Endothelial cell of umbilical vein (primary cell): ENCODE measurements around the gene SUPT3H. TPM values are rescaled to one million over a fixed set of nuclear protein-coding genes. Genes with fewer than 3 reads are reported as not detected.

Experiments used
- BruUV-seq: library from RNA; stranded (reverse); fragments of 400-500 nt; replicated peaks from 2 replicates; lab custom pipeline; 2021; lab: Mats Ljungman, UMichigan
- CTCF ChIA-PET: fragments of 300-600, 350-600 bp; sonication (Branson Sonifier 250); formaldehyde crosslinking; loops from one replicate; lab custom pipeline; 2021; ENCODE audit warnings: antibody characterized with exemption, inconsistent platforms; lab: Charles Lee
- POLR2A ChIA-PET: fragments of 300-600, 350-600 bp; sonication (Branson Sonifier 250); formaldehyde crosslinking; loops from one replicate; lab custom pipeline; 2021; ENCODE audit warnings: antibody characterized with exemption, inconsistent platforms; lab: Charles Lee
- DNase-seq: peaks from one replicate; pipeline ENCODE4 v3.0.0-alpha.2; 2011; ENCODE audit warnings: low read depth, low spot score
- FAIRE-seq: peaks from 2 replicates; lab custom pipeline; 2011; peaks lifted over from hg19 to GRCh38; lab: Jason Lieb, UNC
- H2AFZ ChIP-seq: 2 replicates; pipeline ENCODE4 v1.6.0; 2012; ENCODE audit warnings: low read depth, low read length, control low read depth, inconsistent platforms
- H3K27ac ChIP-seq: 2 replicates; pipeline ENCODE4 v1.5.1; 2011; ENCODE audit warnings: low read depth, mild to moderate bottlenecking, control low read depth, low read length, moderate library complexity; ENCODE audit not compliant: insufficient read depth
- H3K27me3 ChIP-seq, 2 experiments: 2 replicates each; pipeline versions ENCODE4 v1.6.0 to v1.6.1; 2011; ENCODE audit warnings: low read length in 2 of 2, mixed read lengths in 1 of 2; ENCODE audit not compliant: control insufficient read depth in 2 of 2, insufficient read depth in 2 of 2
- H3K36me3 ChIP-seq, 2 experiments: 2 replicates in 1 of 2; 3 replicates in 1 of 2; pipeline ENCODE4 v1.5.1; 2011; ENCODE audit warnings: low read length in 2 of 2, mild to moderate bottlenecking in 1 of 2, moderate library complexity in 1 of 2; ENCODE audit not compliant: control insufficient read depth in 2 of 2, insufficient read depth in 2 of 2; ENCODE audit errors: extremely low read depth in 1 of 2
- H3K4me1 ChIP-seq: 3 replicates; pipeline ENCODE4 v1.5.1; 2011; ENCODE audit warnings: mild to moderate bottlenecking, low read length; ENCODE audit not compliant: control insufficient read depth, insufficient read depth; ENCODE audit errors: extremely low read depth
- H3K4me2 ChIP-seq: 2 replicates; pipeline ENCODE4 v1.6.1; 2011; ENCODE audit warnings: low read length, control low read depth, mixed read lengths; ENCODE audit not compliant: insufficient read depth
- H3K4me3 ChIP-seq, 3 experiments: fragments of 200-600 bp in 1 of 3; sonication (generic), shearing (Covaris generic) in 1 of 3; replicated peaks in 1 of 3; 2 replicates each; pipeline ENCODE4 v1.5.1; 2011 to 2016; ENCODE audit warnings: control low read depth in 3 of 3, low read length in 3 of 3, mild to moderate bottlenecking in 2 of 3, inconsistent platforms in 1 of 3, low read depth in 1 of 3, moderate library complexity in 1 of 3; ENCODE audit not compliant: insufficient read depth in 1 of 3
- H3K79me2 ChIP-seq: 2 replicates; pipeline ENCODE4 v1.6.0; 2012; ENCODE audit warnings: low read length, inconsistent platforms; ENCODE audit not compliant: control insufficient read depth, insufficient read depth
- H3K9ac ChIP-seq: replicated peaks from 2 replicates; pipeline ENCODE3; 2011; ENCODE audit warnings: low read length, control low read depth; ENCODE audit not compliant: insufficient read depth; ENCODE audit errors: extremely low read depth
- H3K9me1 ChIP-seq: replicated peaks from 3 replicates; pipeline ENCODE4 v1.6.0; 2011; ENCODE audit warnings: mild to moderate bottlenecking, low read length; ENCODE audit not compliant: control insufficient read depth, insufficient read depth; ENCODE audit errors: extremely low read depth
- H3K9me3 ChIP-seq: replicated peaks from 2 replicates; pipeline ENCODE4 v1.5.1; 2012; ENCODE audit warnings: low read length, inconsistent platforms; ENCODE audit not compliant: control insufficient read depth, insufficient read depth
- H4K20me1 ChIP-seq: replicated peaks from 2 replicates; pipeline ENCODE3; 2011; ENCODE audit warnings: mild to moderate bottlenecking, low read length; ENCODE audit not compliant: control insufficient read depth, insufficient read depth; ENCODE audit errors: extremely low read depth
- CTCF ChIP-seq, 2 donors: IDR thresholded peaks; 1 replicate in 1 of 2; 2 replicates in 1 of 2; pipeline ENCODE4 v1.5.1; 2011; ENCODE audit warnings: low read length in 2 of 2, mild to moderate bottlenecking in 2 of 2, moderate library complexity in 2 of 2, control low read depth in 1 of 2, inconsistent platforms in 1 of 2, low read depth in 1 of 2; ENCODE audit not compliant: insufficient read depth in 1 of 2; ENCODE audit errors: extremely low read depth in 1 of 2
- EZH2 ChIP-seq: IDR thresholded peaks from 2 replicates; pipeline ENCODE4 v1.6.1; 2012; ENCODE audit warnings: borderline replicate concordance, low read depth, mild to moderate bottlenecking, moderate library complexity, low read length, inconsistent platforms; ENCODE audit not compliant: severe bottlenecking
- FOS ChIP-seq: IDR thresholded peaks from 2 replicates; pipeline ENCODE4 v1.6.1; 2011; ENCODE audit warnings: mild to moderate bottlenecking, low read length, moderate library complexity, borderline replicate concordance; ENCODE audit not compliant: insufficient read depth
- GATA2 ChIP-seq: IDR thresholded peaks from 2 replicates; pipeline ENCODE4 v1.7.0; 2011; ENCODE audit warnings: low read depth, mild to moderate bottlenecking, moderate library complexity, mixed read lengths, low read length; ENCODE audit not compliant: insufficient read length, insufficient read depth
- JUN ChIP-seq: IDR thresholded peaks from 2 replicates; pipeline ENCODE4 v1.6.1; 2011; ENCODE audit warnings: borderline replicate concordance, low read depth; ENCODE audit not compliant: insufficient read length, insufficient read depth
- MAX ChIP-seq: IDR thresholded peaks from 2 replicates; pipeline ENCODE4 v1.6.1; 2011; ENCODE audit not compliant: insufficient read depth, insufficient read length
- MYC ChIP-seq: IDR thresholded peaks from one replicate; pipeline ENCODE4 v1.6.1; 2011; ENCODE audit warnings: mild to moderate bottlenecking, low read depth, low read length
- POLR2A ChIP-seq: IDR thresholded peaks from 2 replicates; pipeline ENCODE4 v1.6.1; 2012; ENCODE audit warnings: low read depth, mild to moderate bottlenecking, control low read depth, low read length
- POLR2AphosphoS5 ChIP-seq: IDR thresholded peaks from 2 replicates; pipeline ENCODE4 v1.6.1; 2012; ENCODE audit warnings: low read depth, mild to moderate bottlenecking, control low read depth, low read length, moderate library complexity; ENCODE audit not compliant: insufficient read depth
- dilution Hi-C: fragments of 300-500 bp; cut with MboI; formaldehyde crosslinking; loops from one replicate; pipeline ENCODE4 v1.15.0; 2019; ENCODE audit warnings: low sequenced_read_pairs; ENCODE audit not compliant: extremely low pct_ligation_motif_present
- intact Hi-C: fragments of 100-400 bp; cut with micrococcal nuclease; formaldehyde crosslinking; loops from one replicate; pipeline ENCODE4 v1.10.0; 2022
- polyA plus RNA-seq, 4 experiments: library from polyadenylated mRNA; depleted of rRNA in 3 of 4; stranded (reverse) in 3 of 4; unstranded in 1 of 4; fragments of >200 nt; gene quantifications; 2 replicates each; pipeline versions ENCODE4 v1.2.1 to v1.2.3, GENCODE V29; 2011 to 2012; ENCODE audit warnings: missing spikeins in 1 of 4
- total RNA-seq: library from RNA; stranded (reverse); gene quantifications from 2 replicates; pipeline ENCODE4 v1.2.3, GENCODE V29; 2021

Gene SUPT3H
- total and polyA plus RNA-seq, 2 donors (not counting 3 experiments of a cell fraction or from before 2014, with no cell fraction given): 8.3 to 9.8 TPM

- no TSS peak for BruUV-seq
- Histone ChIP-seq H3K9me3 (no peaks in the 10 kb centered on the region), H3K4me1 (no peaks in the 10 kb centered on the region), H3K79me2 (no peaks in the 10 kb centered on the region), H3K36me3 (no peaks in the 10 kb centered on the region), H3K9ac (no peak overlapping the region), H3K4me2 (no peak overlapping the region), H2AFZ (no peak overlapping the region), H3K27me3 (no peaks in the 10 kb centered on the region), H3K4me3 (no peak overlapping the region), H3K27ac (no peak overlapping the region), H3K9me1 (no peaks in the 10 kb centered on the region), H4K20me1 (no peaks in the 10 kb centered on the region)
- CTCF ChIA-PET: interaction anchor here (0.8 kb wide), 1 partner anchor 835 kb away, joined by 3 read pairs; no protein-coding TSS in a partner anchor
- FAIRE-seq (no peak), DNase-seq (no peak)
- TF ChIP-seq JUN (no peak), MAX (no peak), POLR2A (no peak), POLR2AphosphoS5 (no peak), FOS (no peak), EZH2 (no peak), CTCF (IDR thresholded peaks at IDR 0.05; ENCODE audit: extremely low read depth in 1 of 2, insufficient read depth in 1 of 2, low read depth in 1 of 2, low read length in 2 of 2) (no peak), MYC (no peak), GATA2 (no peak)
- intact Hi-C loops (no loop called here), dilution Hi-C loops (no loop called here)
- POLR2A ChIA-PET: no interaction called here
Observed at GRCh38 chr6:45310118-45310788, 67.5 kb downstream of the SUPT3H start.
